SU-DHL-6 (cell line): ENCODE results near the gene RHOT2.

Experiments
- H2AFZ ChIP-seq: fragments of 200-600 bp; sonication (generic); 2 replicates; pipeline ENCODE4 v1.6.1; 2014; ENCODE audit warnings: low read depth, mild to moderate bottlenecking, moderate library complexity, mixed read lengths, antibody characterized with exemption, low read length; ENCODE audit not compliant: severe bottlenecking
- H3F3A ChIP-seq: fragments of 200-600 bp; shearing (Covaris generic); 2 replicates; pipeline ENCODE4 v1.6.0; 2016; ENCODE audit warnings: antibody characterized with exemption, mild to moderate bottlenecking; ENCODE audit not compliant: insufficient read depth
- H3K27ac ChIP-seq: fragments of 200-600 bp; sonication (generic); 2 replicates; pipeline ENCODE4 v1.5.1; 2016; ENCODE audit warnings: low read depth, mild to moderate bottlenecking, low read length, moderate library complexity, mixed read lengths
- H3K27me3 ChIP-seq: fragments of 200-600 bp; sonication (generic), shearing (Covaris generic); 2 replicates; pipeline ENCODE4 v1.6.0; 2014; ENCODE audit warnings: mild to moderate bottlenecking, low read length
- H3K36me3 ChIP-seq: fragments of 200-600 bp; sonication (generic); 2 replicates; pipeline ENCODE4 v1.6.1; 2014; ENCODE audit warnings: mild to moderate bottlenecking, low read length, mixed read lengths
- H3K4me2 ChIP-seq: fragments of 300-600, 200-600 bp; shearing (Covaris generic), sonication (generic); 2 replicates; pipeline ENCODE4 v1.6.0; 2014; ENCODE audit warnings: low read length, low read depth, mild to moderate bottlenecking; ENCODE audit not compliant: poor library complexity, severe bottlenecking
- H3K4me3 ChIP-seq: fragments of 200-600 bp; sonication (generic); 2 replicates; pipeline ENCODE4 v1.5.1; 2014; ENCODE audit warnings: antibody characterized with exemption, low read length, mild to moderate bottlenecking, mixed read lengths; ENCODE audit not compliant: insufficient read depth, poor library complexity, severe bottlenecking
- H3K79me2 ChIP-seq: fragments of 200-600 bp; sonication (generic); 2 replicates; pipeline ENCODE4 v1.6.1; 2014; ENCODE audit warnings: mild to moderate bottlenecking, low read length, moderate library complexity; ENCODE audit not compliant: insufficient read depth
- H3K9ac ChIP-seq: fragments of 200-600 bp; sonication (generic); 2 replicates; pipeline ENCODE4 v1.7.0; 2014; ENCODE audit warnings: mild to moderate bottlenecking, low read length
- H3K9me2 ChIP-seq: fragments of 200-600 bp; sonication (generic); replicated peaks from 2 replicates; pipeline ENCODE4 v1.6.1; 2014; ENCODE audit warnings: low read length; ENCODE audit not compliant: insufficient read depth
- H3K9me3 ChIP-seq: fragments of 200-600 bp; sonication (generic); 2 replicates; pipeline ENCODE4 v1.6.1; 2014; ENCODE audit warnings: low read length, mixed read lengths; ENCODE audit not compliant: insufficient read depth
- H4K20me1 ChIP-seq: fragments of 200-600 bp; sonication (generic); 2 replicates; pipeline ENCODE4 v1.6.1; 2014; ENCODE audit warnings: low read depth, mild to moderate bottlenecking, antibody characterized with exemption, low read length, moderate library complexity, mixed read lengths
- EZH2phosphoT487 ChIP-seq: fragments of 200-600 bp; sonication (generic), shearing (Covaris generic); conservative IDR thresholded peaks from 2 replicates; pipeline ENCODE4 v1.6.1; 2018; ENCODE audit warnings: mild to moderate bottlenecking, antibody characterized with exemption, low read length, moderate library complexity, mixed read lengths
- TF ChIP-seq, protein P1 (sequence below): fragments of 200-600 bp; sonication (generic); IDR thresholded peaks from one replicate; pipeline ENCODE4 v1.5.1; 2017; ENCODE audit warnings: antibody characterized with exemption, mild to moderate bottlenecking, low read length, moderate library complexity; ENCODE audit not compliant: insufficient read depth, poor library complexity, severe bottlenecking

Gene RHOT2

DNA sequence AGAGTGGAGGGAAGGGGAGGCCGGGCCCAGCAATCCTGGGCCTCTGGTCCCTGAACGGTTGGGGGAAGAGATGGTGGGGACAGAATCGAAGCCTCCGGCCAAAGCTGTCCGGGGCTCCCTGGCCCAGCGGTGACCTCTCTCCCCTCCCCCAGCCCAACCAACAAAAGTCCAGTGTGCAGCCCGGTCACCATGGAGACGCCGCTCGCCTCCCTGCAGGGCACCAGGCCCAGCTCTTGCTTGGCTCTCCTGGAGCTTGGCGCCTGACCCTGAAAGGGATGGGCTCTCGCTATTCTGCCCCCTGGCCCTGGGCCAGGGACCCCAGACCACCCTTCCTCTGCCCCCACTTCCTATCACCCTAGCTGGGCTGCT, 48.3 kb downstream of the RHOT2 start:
- Histone ChIP-seq H3K27me3 (no peaks in the 10 kb centered on the region), H3K36me3 (no peaks in the 10 kb centered on the region), H3K9me2 (no peaks in the 10 kb centered on the region), H3K9ac (no peak overlapping the region), H3K79me2 (no peaks in the 10 kb centered on the region), H3K4me3 (no peak overlapping the region), H3K27ac (no peak overlapping the region), H4K20me1 (no peaks in the 10 kb centered on the region), H3F3A (0 out of 2 replicates have a peak, but pooled peaks cover 3% of the 10 kb centered on the region), H2AFZ (no peak overlapping the region), H3K9me3 (no peaks in the 10 kb centered on the region), H3K4me2 (no peak overlapping the region)
- TF ChIP-seq, protein P1, sequence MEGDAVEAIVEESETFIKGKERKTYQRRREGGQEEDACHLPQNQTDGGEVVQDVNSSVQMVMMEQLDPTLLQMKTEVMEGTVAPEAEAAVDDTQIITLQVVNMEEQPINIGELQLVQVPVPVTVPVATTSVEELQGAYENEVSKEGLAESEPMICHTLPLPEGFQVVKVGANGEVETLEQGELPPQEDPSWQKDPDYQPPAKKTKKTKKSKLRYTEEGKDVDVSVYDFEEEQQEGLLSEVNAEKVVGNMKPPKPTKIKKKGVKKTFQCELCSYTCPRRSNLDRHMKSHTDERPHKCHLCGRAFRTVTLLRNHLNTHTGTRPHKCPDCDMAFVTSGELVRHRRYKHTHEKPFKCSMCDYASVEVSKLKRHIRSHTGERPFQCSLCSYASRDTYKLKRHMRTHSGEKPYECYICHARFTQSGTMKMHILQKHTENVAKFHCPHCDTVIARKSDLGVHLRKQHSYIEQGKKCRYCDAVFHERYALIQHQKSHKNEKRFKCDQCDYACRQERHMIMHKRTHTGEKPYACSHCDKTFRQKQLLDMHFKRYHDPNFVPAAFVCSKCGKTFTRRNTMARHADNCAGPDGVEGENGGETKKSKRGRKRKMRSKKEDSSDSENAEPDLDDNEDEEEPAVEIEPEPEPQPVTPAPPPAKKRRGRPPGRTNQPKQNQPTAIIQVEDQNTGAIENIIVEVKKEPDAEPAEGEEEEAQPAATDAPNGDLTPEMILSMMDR = no peak
- no peak for TF ChIP-seq EZH2phosphoT487

DNA sequence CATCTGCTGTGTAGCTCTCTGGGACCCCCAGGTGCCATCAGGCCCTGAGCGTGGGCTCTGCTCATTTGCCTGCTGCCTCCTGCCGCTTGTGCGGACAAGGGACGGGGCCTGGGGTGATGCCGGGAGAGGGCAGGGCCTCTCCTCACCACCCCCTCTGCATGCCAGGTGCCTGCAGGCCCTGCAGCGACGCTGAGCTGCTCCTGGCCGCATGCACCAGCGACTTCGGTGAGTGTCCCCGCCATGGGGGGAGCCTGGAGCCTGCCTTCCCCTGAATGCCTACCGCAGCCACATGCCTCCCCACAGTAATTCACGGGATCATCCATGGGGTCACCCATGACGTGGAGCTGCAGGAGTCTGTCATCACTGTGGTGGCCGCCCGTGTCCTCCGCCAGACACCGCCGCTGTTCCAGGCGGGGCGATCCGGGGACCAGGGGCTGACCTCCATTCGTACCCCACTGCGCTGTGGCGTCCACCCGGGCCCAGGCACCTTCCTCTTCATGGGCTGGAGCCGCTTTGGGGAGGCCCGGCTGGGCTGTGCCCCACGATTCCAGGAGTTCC, 48.9 kb downstream of the RHOT2 start:
- H3K4me2 ChIP-seq = no peak overlapping the region
- no peak overlapping the region for H3K27ac ChIP-seq
- 0 out of 2 replicates have a peak, but pooled peaks cover 3% of the 10 kb centered on the region for H3F3A ChIP-seq
- TF ChIP-seq EZH2phosphoT487 = no peak
- TF ChIP-seq, protein P1 = no peak
- no peak overlapping the region for H3K9ac ChIP-seq
- no peaks in the 10 kb centered on the region for H3K9me2 ChIP-seq
- no peaks in the 10 kb centered on the region for H3K36me3 ChIP-seq
- no peaks in the 10 kb centered on the region for H3K79me2 ChIP-seq
- H4K20me1 ChIP-seq = no peaks in the 10 kb centered on the region; the same call in 1 of the 2 replicates
- H3K27me3 ChIP-seq = no peaks in the 10 kb centered on the region
- no peak overlapping the region for H3K4me3 ChIP-seq
- H2AFZ ChIP-seq = no peak overlapping the region
- H3K9me3 ChIP-seq = no peaks in the 10 kb centered on the region

DNA sequence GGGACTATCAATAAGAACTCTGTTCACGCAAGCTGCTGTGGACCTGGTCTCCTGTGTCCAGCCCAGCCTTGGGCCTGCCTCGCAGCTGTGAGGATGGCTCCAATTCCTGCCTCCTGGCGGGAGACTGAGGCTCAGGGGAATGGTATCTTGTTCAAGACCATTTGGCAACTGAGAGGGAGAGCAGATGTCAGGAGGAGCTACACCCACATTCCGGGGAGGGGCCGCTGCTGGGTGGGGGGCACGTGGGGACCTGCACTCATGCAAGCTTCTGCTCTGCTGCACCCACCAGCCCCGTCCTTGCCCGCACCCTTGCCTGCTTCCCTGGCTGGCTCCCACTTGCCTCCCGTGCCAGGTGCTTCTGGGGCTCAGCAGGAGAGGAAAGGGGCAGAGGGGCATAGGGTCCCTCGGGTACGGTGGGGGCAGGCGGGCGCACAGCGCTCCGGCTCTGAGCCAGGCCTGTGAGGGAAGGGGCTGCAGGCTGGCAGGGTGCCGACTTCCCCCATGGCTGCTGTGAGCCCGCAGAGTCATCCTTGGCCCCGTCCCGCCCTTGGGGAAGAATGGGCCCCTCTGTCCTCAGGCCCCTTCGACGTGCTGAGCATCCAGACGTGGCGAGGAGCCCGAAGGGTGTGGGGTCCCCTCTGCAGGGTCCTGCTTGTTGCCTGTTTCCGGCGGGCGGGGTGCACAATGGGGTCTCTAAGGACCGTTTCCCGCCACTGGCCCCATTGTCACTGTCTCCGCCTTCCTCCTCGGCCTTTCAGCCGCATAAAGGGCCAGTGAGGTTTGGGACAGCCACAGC, 49.7 kb downstream of the RHOT2 start:
- Histone ChIP-seq H3K27me3 (no peaks in the 10 kb centered on the region), H4K20me1 (no peaks in the 10 kb centered on the region; the same call in 1 of the 2 replicates), H3K9ac (no peak overlapping the region), H3K27ac (no peak overlapping the region), H3K79me2 (no peaks in the 10 kb centered on the region), H3K9me2 (no peaks in the 10 kb centered on the region), H3K9me3 (no peaks in the 10 kb centered on the region), H3K4me2 (no peak overlapping the region), H3F3A (0 out of 2 replicates have a peak, but pooled peaks cover 3% of the 10 kb centered on the region), H3K4me3 (no peak overlapping the region), H3K36me3 (no peaks in the 10 kb centered on the region), H2AFZ (no peak overlapping the region)
- TF ChIP-seq, protein P1 = no peak
- no peak for TF ChIP-seq EZH2phosphoT487
